ENCODE data around the gene RPP25.
A peak's percentile ranks its signal among the peaks of the same experiment; 100 is the strongest.
"Not testable (repeated sequence)": the region's sequence is repeated elsewhere in the genome, so short reads cannot be mapped to it uniquely, and the experiment has no call there.

The RPP25 gene

GRCh38 chr15:74962219-74962618 is 5.6 kb upstream of the RPP25 start:
- DNase-seq: no peak

GRCh38 chr15:74961616-74962015 is 5.0 kb upstream of the RPP25 start:
- no peak for DNase-seq

- DNase-seq: no peak
Measured at GRCh38 chr15:74960995-74961588, 4.5 kb upstream of the RPP25 start.

GRCh38 chr15:74960286-74960685 is 3.7 kb upstream of the RPP25 start:
- no peak for DNase-seq

- no peak for DNase-seq
Measured at GRCh38 chr15:74959586-74959939, 3.0 kb upstream of the RPP25 start.

- no peak for DNase-seq
Measured at GRCh38 chr15:74958908-74959585, 2.5 kb upstream of the RPP25 start.

GRCh38 chr15:74958320-74958907 is 1.8 kb upstream of the RPP25 start:
- DNase-seq: no peak

GRCh38 chr15:74957476-74958035 is 984 bp upstream of the RPP25 start:
- no peak for DNase-seq

GRCh38 chr15:74955796-74956647 is 550 bp downstream of the RPP25 start:
- peak; percentile 65 for DNase-seq

- no peak for DNase-seq
Measured at GRCh38 chr15:74955017-74955416, 1.6 kb downstream of the RPP25 start.

GRCh38 chr15:74954515-74954914 is 2.1 kb downstream of the RPP25 start:
- DNase-seq: no peak

- DNase-seq: no peak
Measured at GRCh38 chr15:74951006-74951405, 5.6 kb downstream of the RPP25 start.

- DNase-seq: peak; percentile 88
Measured at GRCh38 chr15:74950078-74950908, 6.3 kb downstream of the RPP25 start.

- peak; percentile 94 for DNase-seq
Measured at GRCh38 chr15:74937590-74938371, 18.8 kb downstream of the RPP25 start, which contains the start of gene COX5A. Gene COX5A (minus strand): TSS chr15:74938073. CDS start chr15:74938014, 59 bp downstream.

- DNase-seq: no peak
Measured at GRCh38 chr15:74937272-74937589, 19.3 kb downstream of the RPP25 start.

GRCh38 chr15:74935193-74935592 is 21.4 kb downstream of the RPP25 start:
- DNase-seq: not testable (repeated sequence)

- no peak for DNase-seq
Measured at GRCh38 chr15:74933573-74933972, 23.0 kb downstream of the RPP25 start.

- DNase-seq: no peak
Measured at GRCh38 chr15:74928771-74929198, 27.8 kb downstream of the RPP25 start.

GRCh38 chr15:74924525-74924924 is 32.0 kb downstream of the RPP25 start:
- DNase-seq: no peak

GRCh38 chr15:74920456-74920855 is 36.1 kb downstream of the RPP25 start:
- no peak for DNase-seq

GRCh38 chr15:74917676-74918075 is 38.9 kb downstream of the RPP25 start:
- no peak for DNase-seq

Measured in CD4-positive, alpha-beta T cell treated with Interleukin-17A for 1 hour (primary cell).